GM10847 (cell line): ENCODE results near the gene DTYMK.

Source experiments
- POLR2A ChIP-seq: IDR thresholded peaks from 2 replicates; pipeline ENCODE4 v1.6.1; 2011; ENCODE audit not compliant: insufficient read length; ENCODE audit errors: extremely low read depth

Gene DTYMK

DNA sequence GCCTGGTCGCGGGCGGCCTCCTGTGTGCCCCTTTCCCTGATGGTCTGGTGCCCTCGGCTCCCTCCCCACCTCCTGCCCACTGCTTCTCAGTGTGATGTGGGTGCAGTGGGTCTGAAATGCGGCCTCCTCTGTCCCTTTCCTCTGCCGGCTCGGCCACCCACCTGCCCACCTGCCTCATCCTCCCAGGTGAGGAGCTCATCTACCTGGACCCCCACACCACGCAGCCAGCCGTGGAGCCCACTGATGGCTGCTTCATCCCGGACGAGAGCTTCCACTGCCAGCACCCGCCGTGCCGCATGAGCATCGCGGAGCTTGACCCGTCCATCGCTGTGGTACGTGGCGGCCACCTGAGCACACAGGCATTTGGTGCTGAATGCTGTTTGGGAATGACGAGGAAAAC lies 18.3 kb downstream of the DTYMK start:
- no peak for TF ChIP-seq POLR2A

DNA sequence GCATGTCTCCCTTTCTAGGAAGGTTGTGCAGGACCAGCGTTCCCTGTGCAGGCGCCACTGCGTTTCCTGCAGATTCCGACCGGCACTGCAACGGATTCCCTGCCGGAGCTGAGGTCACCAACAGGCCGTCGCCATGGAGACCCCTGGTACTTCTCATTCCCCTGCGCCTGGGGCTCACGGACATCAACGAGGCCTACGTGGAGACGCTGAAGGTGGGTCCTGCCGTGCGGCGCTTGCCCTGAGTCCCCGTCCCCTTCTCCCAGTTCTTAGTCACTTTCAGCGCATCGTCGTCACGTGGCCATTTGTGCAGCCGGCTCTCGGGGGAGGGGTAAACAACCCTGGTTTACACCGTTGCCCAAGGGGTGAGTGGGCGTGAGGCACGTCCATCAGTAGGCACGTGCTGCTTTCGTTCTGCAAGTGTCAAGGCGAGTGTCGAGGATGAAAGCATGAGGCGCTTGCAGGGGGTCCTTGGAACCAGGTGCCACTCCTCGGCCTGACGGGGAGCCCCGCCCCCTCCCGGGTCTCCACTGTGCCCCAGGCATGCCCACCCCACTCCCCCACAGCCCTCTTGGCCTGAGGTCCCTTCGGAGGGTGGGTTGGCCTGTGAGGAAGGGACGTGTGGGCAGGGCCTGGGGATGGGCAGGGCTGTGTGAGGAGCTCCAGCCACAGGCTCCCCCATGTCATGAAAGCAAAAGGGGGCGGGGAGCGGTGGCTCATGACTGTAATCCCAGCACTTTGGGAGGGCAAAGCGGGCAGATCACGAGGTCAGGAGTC lies 19.8 kb downstream of the DTYMK start:
- no peak for TF ChIP-seq POLR2A

DNA sequence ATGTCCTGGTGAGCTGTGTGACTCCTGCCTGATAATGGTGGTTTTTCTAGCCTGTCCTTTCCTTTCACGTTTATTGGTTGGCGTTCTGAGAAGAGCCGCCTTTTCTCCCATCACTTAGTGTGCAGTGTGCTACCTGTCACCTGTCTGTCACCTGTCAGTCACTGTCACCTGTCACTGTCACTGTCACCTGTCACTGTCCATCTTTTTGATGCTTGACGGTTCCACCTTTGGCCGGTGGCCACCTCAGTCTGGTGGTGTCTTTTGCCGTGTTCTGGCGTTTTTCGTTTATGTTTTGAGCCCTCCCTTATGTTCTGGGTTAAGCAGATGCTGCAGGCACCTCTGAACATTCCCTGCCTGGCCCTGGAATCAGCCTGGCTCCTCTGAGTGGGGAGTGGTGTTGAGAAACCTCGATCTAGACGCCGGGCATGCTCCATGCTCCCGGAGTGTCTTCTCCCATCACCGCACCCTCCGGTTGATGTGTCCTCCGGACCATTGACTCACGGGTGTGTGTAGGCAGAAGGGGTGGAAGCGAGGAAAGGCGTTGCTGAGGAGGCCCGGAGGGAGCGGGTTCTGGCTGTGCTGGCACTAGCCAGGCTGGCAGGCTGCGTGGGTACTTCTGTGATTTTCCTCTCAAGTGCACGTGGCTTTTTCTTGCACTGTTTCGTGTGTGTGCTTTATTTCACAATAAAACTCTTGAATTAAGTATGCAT lies 20.7 kb downstream of the DTYMK start:
- no peak for TF ChIP-seq POLR2A

DNA sequence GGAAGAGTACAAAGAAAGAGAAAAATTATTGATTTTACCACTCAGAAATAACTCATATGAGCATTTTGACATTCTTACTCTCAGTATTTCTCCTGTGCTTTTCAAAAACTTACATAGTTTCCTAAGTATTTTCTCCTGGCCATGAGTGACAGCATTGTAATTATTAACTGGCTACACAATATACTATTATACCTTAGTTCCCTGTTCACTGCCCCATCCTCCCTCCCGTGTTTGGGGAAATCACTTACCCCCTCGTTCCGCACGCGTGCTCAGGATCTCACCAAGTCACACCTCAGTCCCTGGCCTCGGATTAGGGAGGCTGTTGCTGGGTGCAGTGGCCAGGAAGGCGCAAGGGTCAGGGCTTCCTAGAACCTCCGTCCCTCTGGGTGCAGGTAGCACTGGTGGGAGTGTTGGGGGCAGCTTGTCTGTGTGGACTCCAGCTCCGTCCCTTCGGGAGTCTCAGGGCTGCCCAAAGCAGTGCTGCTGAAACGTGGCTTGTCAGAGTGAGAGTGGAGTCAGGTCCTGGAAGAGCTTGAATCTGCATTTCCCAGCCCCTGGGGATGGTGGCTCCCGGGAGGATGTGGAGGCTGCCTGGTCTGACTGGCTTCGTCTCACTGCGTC lies 25.9 kb downstream of the DTYMK start:
- no peak for TF ChIP-seq POLR2A

GRCh38 chr2:241659150-241659739 lies 27.4 kb downstream of the DTYMK start:
- TF ChIP-seq POLR2A: no peak

DNA sequence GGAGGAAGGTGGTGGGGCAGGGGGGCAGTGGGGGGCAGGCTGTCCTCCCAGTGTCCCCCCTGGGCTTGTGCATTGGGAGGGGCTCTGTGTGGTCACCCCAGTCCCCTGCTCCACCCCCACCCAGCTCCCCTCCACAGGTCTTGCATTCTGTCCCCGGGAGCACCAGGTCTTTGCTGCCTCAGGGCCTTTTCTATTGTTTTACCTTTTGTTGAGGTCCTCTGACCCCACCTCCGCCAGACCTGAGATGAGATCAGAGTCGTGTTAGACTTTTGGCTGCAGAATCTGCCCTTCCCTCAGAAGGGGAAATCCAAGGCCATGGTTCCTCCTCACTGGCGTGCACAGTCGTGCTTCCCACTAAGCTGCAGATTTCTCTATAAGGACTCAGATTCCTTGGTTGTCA lies 28.3 kb downstream of the DTYMK start:
- TF ChIP-seq POLR2A: no peak

DNA sequence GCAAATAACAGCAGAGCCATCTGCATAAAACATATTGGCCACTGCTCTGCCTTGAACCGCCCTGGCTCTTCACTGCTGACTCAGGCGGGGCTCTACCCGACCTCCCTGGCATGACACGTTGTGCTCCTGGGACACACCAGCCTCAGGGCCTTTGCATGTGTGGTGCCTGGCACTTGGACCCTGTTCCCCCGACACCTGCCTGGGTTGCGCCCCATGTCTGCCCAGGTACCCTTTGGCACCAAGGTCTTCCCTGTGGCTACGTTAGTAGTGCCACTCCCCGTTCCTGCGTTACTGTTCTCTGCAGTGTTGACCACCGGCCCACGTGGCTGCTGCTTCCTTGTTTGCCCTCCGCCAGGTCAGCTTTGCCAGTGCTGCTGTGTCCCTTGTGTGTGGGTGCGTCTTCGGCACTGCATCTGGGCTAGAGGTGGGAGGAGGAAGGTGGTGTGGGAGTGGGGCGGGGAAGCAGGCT lies 28.8 kb downstream of the DTYMK start:
- TF ChIP-seq POLR2A: no peak

GRCh38 chr2:241656190-241656741 lies 30.3 kb downstream of the DTYMK start:
- TF ChIP-seq POLR2A: no peak

DNA sequence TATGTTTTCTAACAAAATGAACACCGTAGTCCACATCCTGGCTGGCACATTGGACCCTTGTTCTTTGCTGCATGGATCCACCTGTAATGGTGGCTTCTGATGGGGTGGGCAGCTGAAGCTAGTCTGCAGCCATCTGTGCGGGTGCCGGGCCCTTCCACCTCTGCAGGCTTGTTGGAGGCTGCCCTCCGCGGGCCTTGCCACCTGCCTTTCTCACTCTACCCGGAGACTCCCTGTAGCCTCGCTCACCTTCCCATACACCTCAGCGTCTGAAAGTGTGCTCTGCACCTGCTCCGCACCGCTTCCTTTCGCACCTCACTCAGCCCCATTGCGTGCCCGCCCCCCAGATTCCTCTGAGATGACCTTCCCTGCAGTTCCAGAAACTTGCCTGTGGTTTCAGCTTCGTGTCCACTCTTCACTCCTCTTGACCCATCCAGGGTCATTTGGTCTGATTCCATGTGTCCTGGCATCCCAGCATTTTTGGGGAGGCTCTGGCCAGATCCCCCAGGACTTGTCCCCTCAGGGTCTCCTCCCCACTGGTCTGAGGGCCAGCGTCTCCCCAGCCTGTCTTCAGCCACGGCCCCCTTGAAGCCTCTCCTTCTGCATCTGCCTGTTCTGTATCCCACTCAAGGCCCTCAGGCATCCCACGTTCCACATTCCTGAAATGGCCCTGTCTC lies 31.0 kb downstream of the DTYMK start:
- TF ChIP-seq POLR2A: no peak

GRCh38 chr2:241654551-241654950 lies 32.1 kb downstream of the DTYMK start:
- TF ChIP-seq POLR2A: no peak

DNA sequence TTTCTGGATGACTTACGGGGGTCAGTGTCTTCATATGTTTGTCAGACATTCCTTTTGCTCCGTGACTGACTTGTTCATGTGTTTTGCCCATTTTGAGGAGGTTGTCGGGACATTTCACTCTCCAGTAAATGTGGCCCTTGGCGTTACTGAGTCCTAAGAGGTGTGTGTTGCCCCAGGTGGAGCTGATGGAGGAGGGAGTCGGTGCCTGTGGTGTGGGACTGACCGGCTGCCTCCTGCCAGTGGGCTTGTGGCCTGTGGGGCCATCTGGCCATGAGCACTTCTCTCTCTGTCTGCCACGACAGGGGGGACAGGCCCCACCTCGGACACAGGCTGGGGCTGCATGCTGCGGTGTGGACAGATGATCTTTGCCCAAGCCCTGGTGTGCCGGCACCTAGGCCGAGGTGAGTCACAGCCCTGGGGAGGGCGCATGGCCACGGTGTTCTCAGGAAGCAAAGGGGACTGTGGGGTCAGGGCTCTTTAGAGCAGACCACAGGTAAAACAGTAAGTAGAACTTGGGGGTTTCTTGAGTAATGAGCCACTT lies 33.3 kb downstream of the DTYMK start:
- TF ChIP-seq POLR2A: no peak

- TF ChIP-seq POLR2A: no peak
Observed at GRCh38 chr2:241652722-241653121, 33.9 kb downstream of the DTYMK start.

DNA sequence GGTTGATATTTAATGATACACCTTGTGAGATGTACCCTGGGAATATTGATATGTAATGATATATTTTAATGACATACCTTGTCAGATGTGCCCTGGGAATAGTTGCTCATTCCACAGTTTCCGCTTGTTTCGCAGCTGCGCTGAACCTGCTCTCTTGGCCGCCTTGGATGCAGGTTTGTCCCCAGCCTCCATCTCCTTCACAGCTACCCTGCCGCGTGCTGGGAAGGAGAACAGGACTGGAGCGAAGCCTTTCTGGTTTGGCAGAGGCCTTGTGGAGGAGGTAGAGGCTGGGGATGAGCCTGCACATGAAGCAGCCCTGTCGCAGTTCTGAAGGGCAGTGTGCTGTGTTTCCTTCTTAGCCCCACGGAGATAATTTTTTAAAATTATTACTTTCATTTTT lies 34.5 kb downstream of the DTYMK start:
- TF ChIP-seq POLR2A: no peak

DNA sequence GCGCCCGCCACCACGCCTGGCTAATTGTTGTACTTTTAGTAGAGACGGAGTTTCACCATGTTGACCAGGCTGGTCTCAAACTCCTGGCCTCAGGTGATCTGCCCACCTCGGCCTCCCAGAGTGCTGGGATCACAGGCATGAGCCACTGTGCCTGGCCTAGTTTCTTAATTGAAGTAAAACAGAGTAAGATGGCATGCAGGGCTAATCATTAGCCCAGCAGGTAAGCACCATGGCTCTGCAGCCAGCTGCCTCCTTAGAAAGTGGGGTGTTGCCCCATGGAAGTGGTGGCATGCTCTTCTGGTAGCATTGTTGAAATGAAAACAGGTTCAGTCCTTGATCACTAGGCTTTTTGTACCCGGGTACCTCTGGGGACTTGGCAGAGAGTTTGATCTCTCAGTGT lies 36.7 kb downstream of the DTYMK start:
- TF ChIP-seq POLR2A: no peak

- no peak for TF ChIP-seq POLR2A
Observed at GRCh38 chr2:241649404-241649803, 37.2 kb downstream of the DTYMK start.
